ENCODE results near the gene ZXDC.

GRCh38 chr3:126500016-126500415 lies 24.3 kb upstream of the ZXDC start:
- TF ChIP-seq CTCF (conservative IDR thresholded peaks at IDR 0.05), result no peak
- no peak for TF ChIP-seq ZFX (IDR thresholded peaks at IDR 0.05)

Measured in C4-2B (cell line).